Endothelial cell of umbilical vein (primary cell): Measurements from ENCODE around the gene AP3S2. TPM values are rescaled to one million over a fixed set of nuclear protein-coding genes. Genes with fewer than 3 reads are reported as not detected.

Experiments
- BruUV-seq: library from RNA; stranded (reverse); fragments of 400-500 nt; replicated peaks from 2 replicates; lab custom pipeline; 2021; lab: Mats Ljungman, UMichigan
- CTCF ChIA-PET: fragments of 300-600, 350-600 bp; sonication (Branson Sonifier 250); formaldehyde crosslinking; loops from one replicate; lab custom pipeline; 2021; ENCODE audit warnings: antibody characterized with exemption, inconsistent platforms; lab: Charles Lee
- POLR2A ChIA-PET: fragments of 300-600, 350-600 bp; sonication (Branson Sonifier 250); formaldehyde crosslinking; loops from one replicate; lab custom pipeline; 2021; ENCODE audit warnings: antibody characterized with exemption, inconsistent platforms; lab: Charles Lee
- DNase-seq: peaks from one replicate; pipeline ENCODE4 v3.0.0-alpha.2; 2011; ENCODE audit warnings: low read depth, low spot score
- FAIRE-seq: peaks from 2 replicates; lab custom pipeline; 2011; peaks lifted over from hg19 to GRCh38; lab: Jason Lieb, UNC
- H2AFZ ChIP-seq: 2 replicates; pipeline ENCODE4 v1.6.0; 2012; ENCODE audit warnings: low read depth, low read length, control low read depth, inconsistent platforms
- H3K27ac ChIP-seq: 2 replicates; pipeline ENCODE4 v1.5.1; 2011; ENCODE audit warnings: low read depth, mild to moderate bottlenecking, control low read depth, low read length, moderate library complexity; ENCODE audit not compliant: insufficient read depth
- H3K27me3 ChIP-seq, 2 experiments: 2 replicates each; pipeline versions ENCODE4 v1.6.0 to v1.6.1; 2011; ENCODE audit warnings: low read length in 2 of 2, mixed read lengths in 1 of 2; ENCODE audit not compliant: control insufficient read depth in 2 of 2, insufficient read depth in 2 of 2
- H3K36me3 ChIP-seq, 2 experiments: 2 replicates in 1 of 2; 3 replicates in 1 of 2; pipeline ENCODE4 v1.5.1; 2011; ENCODE audit warnings: low read length in 2 of 2, mild to moderate bottlenecking in 1 of 2, moderate library complexity in 1 of 2; ENCODE audit not compliant: control insufficient read depth in 2 of 2, insufficient read depth in 2 of 2; ENCODE audit errors: extremely low read depth in 1 of 2
- H3K4me1 ChIP-seq: 3 replicates; pipeline ENCODE4 v1.5.1; 2011; ENCODE audit warnings: mild to moderate bottlenecking, low read length; ENCODE audit not compliant: control insufficient read depth, insufficient read depth; ENCODE audit errors: extremely low read depth
- H3K4me2 ChIP-seq: 2 replicates; pipeline ENCODE4 v1.6.1; 2011; ENCODE audit warnings: low read length, control low read depth, mixed read lengths; ENCODE audit not compliant: insufficient read depth
- H3K4me3 ChIP-seq, 3 experiments: fragments of 200-600 bp in 1 of 3; sonication (generic), shearing (Covaris generic) in 1 of 3; replicated peaks in 1 of 3; 2 replicates each; pipeline ENCODE4 v1.5.1; 2011 to 2016; ENCODE audit warnings: control low read depth in 3 of 3, low read length in 3 of 3, mild to moderate bottlenecking in 2 of 3, inconsistent platforms in 1 of 3, low read depth in 1 of 3, moderate library complexity in 1 of 3; ENCODE audit not compliant: insufficient read depth in 1 of 3
- H3K79me2 ChIP-seq: 2 replicates; pipeline ENCODE4 v1.6.0; 2012; ENCODE audit warnings: low read length, inconsistent platforms; ENCODE audit not compliant: control insufficient read depth, insufficient read depth
- H3K9ac ChIP-seq: replicated peaks from 2 replicates; pipeline ENCODE3; 2011; ENCODE audit warnings: low read length, control low read depth; ENCODE audit not compliant: insufficient read depth; ENCODE audit errors: extremely low read depth
- H3K9me1 ChIP-seq: replicated peaks from 3 replicates; pipeline ENCODE4 v1.6.0; 2011; ENCODE audit warnings: mild to moderate bottlenecking, low read length; ENCODE audit not compliant: control insufficient read depth, insufficient read depth; ENCODE audit errors: extremely low read depth
- H3K9me3 ChIP-seq: replicated peaks from 2 replicates; pipeline ENCODE4 v1.5.1; 2012; ENCODE audit warnings: low read length, inconsistent platforms; ENCODE audit not compliant: control insufficient read depth, insufficient read depth
- H4K20me1 ChIP-seq: replicated peaks from 2 replicates; pipeline ENCODE3; 2011; ENCODE audit warnings: mild to moderate bottlenecking, low read length; ENCODE audit not compliant: control insufficient read depth, insufficient read depth; ENCODE audit errors: extremely low read depth
- EZH2 ChIP-seq: IDR thresholded peaks from 2 replicates; pipeline ENCODE4 v1.6.1; 2012; ENCODE audit warnings: borderline replicate concordance, low read depth, mild to moderate bottlenecking, moderate library complexity, low read length, inconsistent platforms; ENCODE audit not compliant: severe bottlenecking
- FOS ChIP-seq: IDR thresholded peaks from 2 replicates; pipeline ENCODE4 v1.6.1; 2011; ENCODE audit warnings: mild to moderate bottlenecking, low read length, moderate library complexity, borderline replicate concordance; ENCODE audit not compliant: insufficient read depth
- GATA2 ChIP-seq: IDR thresholded peaks from 2 replicates; pipeline ENCODE4 v1.7.0; 2011; ENCODE audit warnings: low read depth, mild to moderate bottlenecking, moderate library complexity, mixed read lengths, low read length; ENCODE audit not compliant: insufficient read length, insufficient read depth
- JUN ChIP-seq: IDR thresholded peaks from 2 replicates; pipeline ENCODE4 v1.6.1; 2011; ENCODE audit warnings: borderline replicate concordance, low read depth; ENCODE audit not compliant: insufficient read length, insufficient read depth
- MYC ChIP-seq: IDR thresholded peaks from one replicate; pipeline ENCODE4 v1.6.1; 2011; ENCODE audit warnings: mild to moderate bottlenecking, low read depth, low read length
- POLR2A ChIP-seq: IDR thresholded peaks from 2 replicates; pipeline ENCODE4 v1.6.1; 2012; ENCODE audit warnings: low read depth, mild to moderate bottlenecking, control low read depth, low read length
- POLR2AphosphoS5 ChIP-seq: IDR thresholded peaks from 2 replicates; pipeline ENCODE4 v1.6.1; 2012; ENCODE audit warnings: low read depth, mild to moderate bottlenecking, control low read depth, low read length, moderate library complexity; ENCODE audit not compliant: insufficient read depth
- dilution Hi-C: fragments of 300-500 bp; cut with MboI; formaldehyde crosslinking; loops from one replicate; pipeline ENCODE4 v1.15.0; 2019; ENCODE audit warnings: low sequenced_read_pairs; ENCODE audit not compliant: extremely low pct_ligation_motif_present
- intact Hi-C: fragments of 100-400 bp; cut with micrococcal nuclease; formaldehyde crosslinking; loops from one replicate; pipeline ENCODE4 v1.10.0; 2022
- polyA plus RNA-seq, 4 experiments: library from polyadenylated mRNA; depleted of rRNA in 3 of 4; stranded (reverse) in 3 of 4; unstranded in 1 of 4; fragments of >200 nt; gene quantifications; 2 replicates each; pipeline versions ENCODE4 v1.2.1 to v1.2.3, GENCODE V29; 2011 to 2012; ENCODE audit warnings: missing spikeins in 1 of 4
- total RNA-seq: library from RNA; stranded (reverse); gene quantifications from 2 replicates; pipeline ENCODE4 v1.2.3, GENCODE V29; 2021
- TF ChIP-seq, protein P1 (sequence below), 2 donors: IDR thresholded peaks; 1 replicate in 1 of 2; 2 replicates in 1 of 2; pipeline ENCODE4 v1.5.1; 2011; ENCODE audit warnings: low read length in 2 of 2, mild to moderate bottlenecking in 2 of 2, moderate library complexity in 2 of 2, control low read depth in 1 of 2, inconsistent platforms in 1 of 2, low read depth in 1 of 2; ENCODE audit not compliant: insufficient read depth in 1 of 2; ENCODE audit errors: extremely low read depth in 1 of 2
- TF ChIP-seq, protein P2 (sequence below): IDR thresholded peaks from 2 replicates; pipeline ENCODE4 v1.6.1; 2011; ENCODE audit not compliant: insufficient read depth, insufficient read length

Gene AP3S2
- total and polyA plus RNA-seq, 2 donors (not counting 3 experiments of a cell fraction or from before 2014, with no cell fraction given), result 14.6 to 31.1 TPM

- no peaks in the 10 kb centered on the region for H4K20me1 ChIP-seq
- ChIA-PET POLR2A (no interaction called here), CTCF (interaction anchor here (0.8 to 6.7 kb wide), 26 partner anchors 10 to 243 kb away, joined by 3 to 210 read pairs (median 5); partner anchors contain the start of genes ARPIN and MESP1)
- dilution Hi-C loops (no loop called here), intact Hi-C loops (loop anchor here (1.0 kb wide), 2 partner anchors 128 to 148 kb away; no protein-coding TSS in a partner anchor)
- H3K4me2 ChIP-seq, result no peak overlapping the region
- peaks cover 4 to 8% of the 10 kb centered on the region in 2 experiments for H3K36me3 ChIP-seq
- H3K9ac ChIP-seq, result no peak overlapping the region
- no peak overlapping the region for H3K4me3 ChIP-seq
- peak; percentile 60 for FAIRE-seq
- DNase-seq, result peak; percentile 56
- no peak overlapping the region for H2AFZ ChIP-seq
- no peaks in the 10 kb centered on the region for H3K9me1 ChIP-seq
- H3K4me1 ChIP-seq, result peaks cover 5% of the 10 kb centered on the region
- TF ChIP-seq, protein P1, sequence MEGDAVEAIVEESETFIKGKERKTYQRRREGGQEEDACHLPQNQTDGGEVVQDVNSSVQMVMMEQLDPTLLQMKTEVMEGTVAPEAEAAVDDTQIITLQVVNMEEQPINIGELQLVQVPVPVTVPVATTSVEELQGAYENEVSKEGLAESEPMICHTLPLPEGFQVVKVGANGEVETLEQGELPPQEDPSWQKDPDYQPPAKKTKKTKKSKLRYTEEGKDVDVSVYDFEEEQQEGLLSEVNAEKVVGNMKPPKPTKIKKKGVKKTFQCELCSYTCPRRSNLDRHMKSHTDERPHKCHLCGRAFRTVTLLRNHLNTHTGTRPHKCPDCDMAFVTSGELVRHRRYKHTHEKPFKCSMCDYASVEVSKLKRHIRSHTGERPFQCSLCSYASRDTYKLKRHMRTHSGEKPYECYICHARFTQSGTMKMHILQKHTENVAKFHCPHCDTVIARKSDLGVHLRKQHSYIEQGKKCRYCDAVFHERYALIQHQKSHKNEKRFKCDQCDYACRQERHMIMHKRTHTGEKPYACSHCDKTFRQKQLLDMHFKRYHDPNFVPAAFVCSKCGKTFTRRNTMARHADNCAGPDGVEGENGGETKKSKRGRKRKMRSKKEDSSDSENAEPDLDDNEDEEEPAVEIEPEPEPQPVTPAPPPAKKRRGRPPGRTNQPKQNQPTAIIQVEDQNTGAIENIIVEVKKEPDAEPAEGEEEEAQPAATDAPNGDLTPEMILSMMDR (IDR thresholded peaks at IDR 0.05; ENCODE audit: extremely low read depth in 1 of 2, insufficient read depth in 1 of 2, low read depth in 1 of 2, low read length in 2 of 2), result peak; percentile 38 to 55
- no peak for TF ChIP-seq JUN
- no peaks in the 10 kb centered on the region for H3K9me3 ChIP-seq
- H3K79me2 ChIP-seq, result peaks cover 12% of the 10 kb centered on the region
- BruUV-seq, result no TSS peak
- no peak overlapping the region for H3K27ac ChIP-seq
- H3K27me3 ChIP-seq, result no peaks in the 10 kb centered on the region
Measured at GRCh38 chr15:89888214-89888804, 5.5 kb downstream of the AP3S2 start.

GRCh38 chr15:89885611-89886010 lies 8.2 kb downstream of the AP3S2 start:
- Histone ChIP-seq H3K36me3 (peaks cover 6 to 8% of the 10 kb centered on the region in 2 experiments), H3K79me2 (no peaks in the 10 kb centered on the region), H3K4me2 (no peak overlapping the region), H3K9me1 (no peaks in the 10 kb centered on the region), H4K20me1 (no peaks in the 10 kb centered on the region), H3K27me3 (no peaks in the 10 kb centered on the region), H3K9ac (no peak overlapping the region), H3K4me3 (no peak overlapping the region), H3K9me3 (no peaks in the 10 kb centered on the region), H3K4me1 (peaks cover 4% of the 10 kb centered on the region), H3K27ac (no peak overlapping the region), H2AFZ (no peak overlapping the region)
- ChIA-PET POLR2A (no interaction called here), CTCF (interaction anchor here (1.4 to 6.7 kb wide), 4 partner anchors 11 to 145 kb away, joined by 3 to 210 read pairs (median 78); no protein-coding TSS in a partner anchor)
- TF ChIP-seq MYC (no peak), POLR2A (no peak), POLR2AphosphoS5 (no peak), FOS (no peak), GATA2 (no peak), EZH2 (no peak), JUN (no peak)
- TF ChIP-seq, protein P2, sequence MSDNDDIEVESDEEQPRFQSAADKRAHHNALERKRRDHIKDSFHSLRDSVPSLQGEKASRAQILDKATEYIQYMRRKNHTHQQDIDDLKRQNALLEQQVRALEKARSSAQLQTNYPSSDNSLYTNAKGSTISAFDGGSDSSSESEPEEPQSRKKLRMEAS, result no peak
- TF ChIP-seq, protein P1 (IDR thresholded peaks at IDR 0.05; ENCODE audit: extremely low read depth in 1 of 2, insufficient read depth in 1 of 2, low read depth in 1 of 2, low read length in 2 of 2), result no peak
- no TSS peak for BruUV-seq
- intact Hi-C loops, result no loop called here
- no peak for FAIRE-seq
- dilution Hi-C loops, result no loop called here
- DNase-seq, result no peak
